Gastrocnemius medialis (tissue), 4 donors: ENCODE measurements around the gene ZSCAN18.

Experiments
- POLR2A ChIP-seq, 2 donors: fragments of 450-650 bp; IDR thresholded peaks; one replicate each; pipeline ENCODE4 v1.6.1; 2017; ENCODE audit warnings: antibody characterized with exemption in 2 of 2, mild to moderate bottlenecking in 2 of 2, moderate library complexity in 2 of 2
- TF ChIP-seq, protein P1 (sequence below), 5 experiments: fragments of 450-650 bp in 3 of 5; fragments of 200-600 bp in 2 of 5; sonication (generic) in 2 of 5; IDR thresholded peaks in 4 of 5; conservative IDR thresholded peaks in 1 of 5; 1 replicate in 4 of 5; 2 replicates in 1 of 5; pipeline ENCODE4 v1.5.1; 2016 to 2019; ENCODE audit warnings: antibody characterized with exemption in 5 of 5, mild to moderate bottlenecking in 3 of 5, moderate library complexity in 3 of 5

- TF ChIP-seq POLR2A (IDR thresholded peaks at IDR 0.05): no peak
- TF ChIP-seq, protein P1, sequence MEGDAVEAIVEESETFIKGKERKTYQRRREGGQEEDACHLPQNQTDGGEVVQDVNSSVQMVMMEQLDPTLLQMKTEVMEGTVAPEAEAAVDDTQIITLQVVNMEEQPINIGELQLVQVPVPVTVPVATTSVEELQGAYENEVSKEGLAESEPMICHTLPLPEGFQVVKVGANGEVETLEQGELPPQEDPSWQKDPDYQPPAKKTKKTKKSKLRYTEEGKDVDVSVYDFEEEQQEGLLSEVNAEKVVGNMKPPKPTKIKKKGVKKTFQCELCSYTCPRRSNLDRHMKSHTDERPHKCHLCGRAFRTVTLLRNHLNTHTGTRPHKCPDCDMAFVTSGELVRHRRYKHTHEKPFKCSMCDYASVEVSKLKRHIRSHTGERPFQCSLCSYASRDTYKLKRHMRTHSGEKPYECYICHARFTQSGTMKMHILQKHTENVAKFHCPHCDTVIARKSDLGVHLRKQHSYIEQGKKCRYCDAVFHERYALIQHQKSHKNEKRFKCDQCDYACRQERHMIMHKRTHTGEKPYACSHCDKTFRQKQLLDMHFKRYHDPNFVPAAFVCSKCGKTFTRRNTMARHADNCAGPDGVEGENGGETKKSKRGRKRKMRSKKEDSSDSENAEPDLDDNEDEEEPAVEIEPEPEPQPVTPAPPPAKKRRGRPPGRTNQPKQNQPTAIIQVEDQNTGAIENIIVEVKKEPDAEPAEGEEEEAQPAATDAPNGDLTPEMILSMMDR (IDR thresholded peaks at IDR 0.05 in 4 of 5, conservative IDR thresholded peaks at IDR 0.05 in 1 of 5): no peak
Observed at GRCh38 chr19:58056861-58057260, 41.2 kb downstream of the ZSCAN18 start.
